Measurements from ENCODE around the gene RTCA.
"Not testable (repeated sequence)": the region's sequence is repeated elsewhere in the genome, so short reads cannot be mapped to it uniquely, and the experiment has no call there.

RTCA gene
- total RNA-seq = 39.3 to 57.1 reads per million in 2 donors

- DNase-seq = peak; percentile 96
These were observed at the start of gene RTCA for GRCh38 chr1:100265931-100266740. RTCA (plus strand) TSS chr1:100266216; CDS start chr1:100266376, 160 bp downstream.

DNA sequence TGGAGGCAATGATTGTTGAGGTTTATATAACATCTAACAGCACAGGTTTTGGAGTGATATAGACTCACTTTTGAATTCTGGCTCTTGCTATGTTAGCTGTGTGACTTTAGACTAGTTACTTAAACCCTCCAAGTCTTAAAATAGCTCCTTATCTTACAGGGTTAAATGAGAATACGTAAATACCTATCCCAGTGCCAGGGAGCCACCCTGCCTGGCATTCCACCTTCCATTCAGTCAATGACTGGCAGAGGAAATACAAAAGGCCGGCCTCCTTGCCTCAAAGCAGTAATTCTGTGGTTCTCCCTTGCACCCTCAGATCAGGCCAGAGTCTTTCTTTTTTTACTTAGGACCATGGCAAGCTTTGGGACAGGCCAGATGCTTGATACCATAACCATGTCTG is 48.2 kb upstream of the RTCA start:
- no peak for DNase-seq

DNA sequence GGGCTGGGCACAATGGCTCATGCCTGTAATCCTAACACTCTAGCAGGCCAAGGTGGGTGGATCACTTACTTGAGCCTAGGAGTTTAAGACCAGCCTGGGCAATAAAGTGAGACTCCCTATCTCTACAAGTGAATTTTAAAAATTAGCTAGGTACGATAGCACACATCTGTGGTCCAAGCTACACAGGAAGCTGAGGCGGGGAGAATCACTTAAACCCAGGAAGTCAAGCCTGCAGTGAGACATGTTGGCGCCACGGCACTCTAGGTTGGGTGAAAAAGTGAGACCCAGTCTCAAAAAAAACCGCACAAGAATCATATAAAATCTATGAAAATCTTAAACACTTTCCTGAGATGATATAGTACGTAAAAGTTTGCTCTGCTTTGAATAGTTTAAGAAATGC is 46.6 kb upstream of the RTCA start:
- DNase-seq = no peak

- DNase-seq = no peak
These were observed 46.1 kb upstream of the RTCA start for GRCh38 chr1:100219883-100220282.

DNA sequence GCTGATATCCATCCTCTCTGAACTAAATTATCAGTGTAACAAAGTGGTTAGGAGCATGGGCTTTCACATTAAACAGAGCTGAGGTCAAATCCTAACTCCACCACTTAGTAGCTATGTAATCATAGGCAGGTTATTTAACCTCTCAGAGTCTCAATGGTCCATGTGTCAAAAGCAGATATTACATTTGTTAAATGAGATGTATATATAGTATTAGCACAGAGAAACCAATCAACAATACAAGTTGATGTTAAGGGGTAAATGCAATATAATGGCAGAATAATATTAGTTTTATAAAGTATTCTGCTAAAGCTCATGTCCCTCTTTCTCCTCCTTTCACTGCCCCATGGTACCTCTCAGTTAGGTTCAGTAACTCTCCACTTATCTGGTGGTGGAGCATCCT is 43.6 kb upstream of the RTCA start:
- DNase-seq = no peak

- DNase-seq = no peak
These were observed 36.2 kb upstream of the RTCA start for GRCh38 chr1:100229681-100230443.

DNA sequence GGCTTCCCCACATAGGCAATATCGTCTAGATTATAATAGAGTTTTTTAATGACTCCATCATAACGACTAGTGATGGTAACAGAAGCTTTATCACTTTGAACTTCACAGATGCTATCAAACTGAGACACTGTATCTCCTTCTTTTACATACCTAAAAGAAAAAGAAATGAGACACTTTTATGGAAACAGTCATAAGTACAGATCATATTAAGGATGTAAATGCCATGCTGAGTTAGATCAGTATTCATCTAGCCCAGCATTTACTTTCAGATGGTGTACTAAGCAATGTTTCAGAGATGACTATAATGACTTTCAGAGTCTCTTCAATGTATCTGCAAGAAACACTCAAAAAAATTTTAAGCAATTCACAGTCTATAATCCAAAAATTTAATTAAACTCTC is 35.3 kb upstream of the RTCA start:
- no peak for DNase-seq

DNA sequence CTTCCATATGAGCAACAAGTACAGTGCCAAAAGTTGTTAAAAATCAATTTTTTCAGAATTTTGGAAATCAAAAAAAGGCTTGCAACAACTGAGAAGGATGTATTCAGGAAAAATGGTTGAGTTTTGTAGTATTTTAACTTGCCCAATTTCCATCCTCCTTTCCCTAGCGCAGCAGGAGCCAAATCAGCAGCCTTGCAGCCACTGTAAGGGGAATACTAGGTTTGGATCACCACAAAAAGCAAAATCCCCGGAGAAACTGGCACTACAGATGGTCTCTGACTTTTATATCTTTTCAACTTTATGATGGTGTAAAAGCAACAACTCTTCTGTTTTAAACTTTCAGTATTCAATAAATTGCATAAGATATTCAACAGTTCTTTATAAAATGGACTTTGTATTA is 34.3 kb upstream of the RTCA start:
- DNase-seq = no peak

DNA sequence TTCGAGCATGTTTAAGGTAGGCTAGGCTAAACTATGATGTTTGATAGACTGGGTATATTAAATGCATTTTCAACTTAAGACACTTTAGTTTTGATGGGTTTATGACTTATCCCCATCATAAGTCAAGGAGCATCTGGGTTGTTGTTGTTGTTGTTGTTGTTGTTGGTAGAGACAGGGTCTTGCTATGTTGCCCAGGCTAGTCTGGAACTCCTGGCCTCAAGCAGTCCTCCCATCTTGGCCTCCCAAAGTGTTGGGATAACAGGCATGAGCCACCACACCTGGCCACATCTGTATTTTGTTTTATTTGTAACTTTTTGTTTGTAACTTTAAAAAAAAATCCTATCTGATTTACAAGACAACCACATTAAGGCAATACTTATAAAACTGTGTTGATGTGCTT is 33.9 kb upstream of the RTCA start:
- no peak for DNase-seq

- not testable (repeated sequence) for DNase-seq
These were observed 32.5 kb upstream of the RTCA start for GRCh38 chr1:100233566-100233965.

GRCh38 chr1:100234432-100234831 is 31.6 kb upstream of the RTCA start:
- no peak for DNase-seq

DNA sequence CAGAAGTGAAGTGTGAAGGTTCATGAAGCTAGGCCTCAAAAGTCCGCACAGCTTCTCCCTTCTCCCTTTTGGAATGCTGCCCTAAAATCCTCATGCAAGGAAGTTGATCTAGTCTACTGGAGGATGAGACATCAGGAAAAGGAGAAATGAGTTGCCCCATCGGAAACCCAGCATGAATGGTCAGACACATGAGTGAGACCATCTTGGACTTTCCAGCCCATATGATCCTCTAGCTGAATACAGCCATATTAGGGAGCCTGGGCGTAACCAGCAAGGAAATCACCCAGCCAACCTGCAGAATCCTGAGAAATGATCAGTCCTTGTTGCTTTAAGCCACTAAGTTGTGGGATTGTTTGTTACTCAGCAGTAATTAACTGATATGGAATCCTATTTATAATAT is 28.9 kb upstream of the RTCA start:
- DNase-seq = no peak

GRCh38 chr1:100239961-100240360 is 26.1 kb upstream of the RTCA start:
- DNase-seq = no peak

GRCh38 chr1:100240631-100241030 is 25.4 kb upstream of the RTCA start:
- DNase-seq = no peak

DNA sequence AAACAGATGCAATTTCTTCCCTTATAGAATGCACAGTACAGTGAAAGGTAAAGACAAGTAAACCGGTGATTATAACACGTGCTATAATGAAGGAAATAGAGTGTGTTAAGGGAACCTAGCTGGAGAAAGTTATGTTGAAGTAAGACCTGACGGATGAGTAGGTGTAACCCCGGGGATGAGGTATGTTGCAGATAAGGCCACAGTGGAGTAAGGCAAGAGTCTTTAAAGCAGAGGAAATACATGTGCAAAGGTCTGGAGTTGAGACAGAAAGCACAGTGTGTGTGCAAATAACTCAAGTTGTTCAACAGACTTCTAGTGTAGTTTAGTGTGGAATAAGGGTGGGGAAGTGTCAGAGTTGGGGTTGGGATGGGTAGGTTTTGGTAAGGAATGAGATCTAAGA is 19.3 kb upstream of the RTCA start:
- DNase-seq = no peak

DNA sequence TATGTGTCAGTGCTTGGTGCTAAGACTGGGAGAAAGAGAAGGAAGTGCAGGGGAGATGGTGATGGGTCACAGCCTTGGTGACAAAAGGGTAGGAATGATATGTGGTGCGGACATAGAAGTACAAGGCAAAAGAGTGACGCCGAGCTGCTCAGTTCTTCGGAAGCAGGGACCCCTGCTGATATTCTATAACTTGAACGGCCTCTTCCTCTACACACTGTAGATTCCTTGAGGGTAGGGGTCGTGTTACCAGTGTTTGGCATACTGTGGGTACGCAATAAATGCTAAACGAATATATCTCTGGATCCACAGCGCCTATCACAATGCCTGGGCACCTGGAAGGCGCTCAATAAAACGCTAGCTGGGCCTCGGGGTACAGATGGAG is 16.9 kb upstream of the RTCA start:
- no peak for DNase-seq

DNA sequence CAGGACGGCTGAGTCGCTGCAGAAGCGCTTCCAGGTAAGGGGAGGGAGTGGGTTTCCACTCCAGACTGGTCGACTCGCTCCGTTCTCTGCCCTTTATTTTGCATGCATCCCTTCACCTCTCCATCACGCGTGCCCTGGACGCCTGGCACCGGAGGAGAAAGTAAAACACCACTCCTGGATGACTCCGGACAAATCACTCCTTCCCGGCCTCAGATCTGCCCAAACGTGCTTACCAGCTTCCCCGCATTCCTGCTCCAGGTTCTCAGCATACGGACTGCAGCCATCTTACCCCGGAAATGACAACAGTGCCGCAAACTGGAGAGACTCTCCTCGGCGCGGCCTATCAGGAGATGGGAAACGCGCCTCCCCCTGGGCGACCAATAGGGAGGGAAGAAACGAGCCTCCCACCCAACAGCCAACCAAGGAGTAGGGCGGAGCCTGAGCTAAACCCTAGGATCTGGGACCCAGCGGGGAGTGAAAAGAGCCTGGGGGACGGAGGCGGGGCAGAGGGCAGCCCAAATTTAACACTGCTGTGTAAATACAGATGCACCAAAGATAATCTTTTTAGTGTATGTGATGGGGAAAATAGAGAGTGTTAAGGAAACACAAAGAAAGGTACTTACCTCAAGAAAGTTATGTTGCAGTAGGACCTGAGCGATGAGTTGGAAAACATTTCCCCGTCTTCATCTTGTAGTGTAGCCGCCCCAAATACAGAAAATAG is 16.3 kb upstream of the RTCA start, which contains the start of gene DBT:
Gene DBT (minus strand): TSS at position 298 of the 721 bp plus-strand sequence. CDS start 14 bp downstream, at position 284.
- peak; percentile 85 for DNase-seq

DNA sequence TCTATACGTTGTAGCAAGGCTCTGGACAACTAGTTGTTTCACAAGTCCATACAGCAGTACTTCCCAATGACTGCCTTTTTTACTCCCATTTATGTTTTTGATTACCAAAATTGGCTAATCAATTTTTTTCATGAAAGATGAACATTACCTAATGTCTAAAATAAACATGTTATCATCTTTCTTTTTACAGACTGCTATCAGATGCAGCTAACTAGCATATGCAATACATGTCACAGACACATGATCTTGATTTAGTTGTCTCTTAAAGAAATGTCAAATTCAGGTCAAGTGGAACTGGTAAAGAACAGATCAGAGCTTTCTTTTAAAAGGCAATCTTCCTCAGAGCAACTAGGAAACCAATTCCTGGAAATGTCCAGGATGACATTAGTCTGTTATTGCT is 15.8 kb upstream of the RTCA start:
- DNase-seq = no peak

GRCh38 chr1:100250807-100251206 is 15.2 kb upstream of the RTCA start:
- no peak for DNase-seq

DNA sequence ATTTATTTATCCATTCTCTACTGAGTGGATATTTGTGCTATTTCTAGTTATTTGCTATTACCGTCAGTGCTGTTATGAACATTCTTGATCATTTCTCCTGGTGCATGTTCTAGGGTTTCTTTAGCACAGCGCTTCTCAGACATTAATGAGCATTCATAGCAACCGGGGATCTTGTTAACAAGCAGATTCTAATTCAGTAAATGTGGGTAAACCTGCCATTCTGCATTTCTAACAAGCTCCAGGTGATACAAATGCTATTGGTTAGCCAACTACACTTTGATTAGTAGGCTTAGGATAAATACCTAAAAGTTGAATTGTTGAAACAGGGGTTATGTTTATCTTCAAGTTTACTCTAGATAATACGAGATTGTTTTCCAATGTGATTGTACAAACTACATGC is 13.1 kb upstream of the RTCA start:
- DNase-seq = no peak

- no peak for DNase-seq
These were observed 12.5 kb upstream of the RTCA start for GRCh38 chr1:100253552-100253951.

DNA sequence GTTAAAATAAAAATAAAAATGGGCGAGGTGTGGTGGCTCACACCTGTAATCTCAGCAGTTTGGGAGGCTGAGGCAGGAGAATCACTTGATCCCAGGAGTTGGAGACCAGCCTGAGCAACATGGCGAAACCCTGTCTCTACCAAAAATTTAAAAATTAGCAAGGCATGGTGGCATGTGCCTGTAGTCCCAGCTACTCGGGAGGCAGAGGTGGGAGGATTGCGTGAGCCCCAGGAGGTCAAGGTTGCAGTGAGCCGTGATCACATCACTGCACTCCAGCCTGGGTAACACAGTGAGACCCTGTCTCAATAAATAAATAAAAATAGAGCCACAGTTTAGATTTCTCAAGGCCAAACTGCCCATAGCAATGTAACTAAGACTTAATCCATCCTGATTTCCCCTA is 9.7 kb upstream of the RTCA start:
- not testable (repeated sequence) for DNase-seq

DNA sequence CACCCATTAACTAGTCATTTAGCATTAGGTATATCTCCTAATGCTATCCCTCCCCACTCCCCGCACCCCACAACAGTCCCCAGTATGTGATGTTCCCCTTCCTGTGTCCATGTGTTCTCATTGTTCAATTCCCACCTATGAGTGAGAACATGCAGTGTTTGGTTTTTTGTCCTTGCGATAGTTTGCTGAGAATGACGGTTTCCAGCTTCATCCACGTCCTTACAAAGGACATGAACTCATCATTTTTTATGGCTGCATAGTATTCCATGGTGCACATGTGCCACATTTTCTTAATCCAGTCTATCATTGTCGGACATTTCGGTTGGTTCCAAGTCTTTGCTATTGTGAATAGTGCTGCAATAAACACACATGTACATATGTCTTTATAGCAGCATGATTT is 7.6 kb upstream of the RTCA start:
- DNase-seq = not testable (repeated sequence)
